Stimulated activated naive CD4-positive, alpha-beta T cell treated with Interleukin-2 at 50 U/mL for 16 hours (primary cell): ENCODE measurements around the gene ALK.

Source experiments
- DNase-seq: peaks from one replicate; lab custom pipeline; 2025; lab: John Stamatoyannopoulos, UW

Gene ALK

DNA sequence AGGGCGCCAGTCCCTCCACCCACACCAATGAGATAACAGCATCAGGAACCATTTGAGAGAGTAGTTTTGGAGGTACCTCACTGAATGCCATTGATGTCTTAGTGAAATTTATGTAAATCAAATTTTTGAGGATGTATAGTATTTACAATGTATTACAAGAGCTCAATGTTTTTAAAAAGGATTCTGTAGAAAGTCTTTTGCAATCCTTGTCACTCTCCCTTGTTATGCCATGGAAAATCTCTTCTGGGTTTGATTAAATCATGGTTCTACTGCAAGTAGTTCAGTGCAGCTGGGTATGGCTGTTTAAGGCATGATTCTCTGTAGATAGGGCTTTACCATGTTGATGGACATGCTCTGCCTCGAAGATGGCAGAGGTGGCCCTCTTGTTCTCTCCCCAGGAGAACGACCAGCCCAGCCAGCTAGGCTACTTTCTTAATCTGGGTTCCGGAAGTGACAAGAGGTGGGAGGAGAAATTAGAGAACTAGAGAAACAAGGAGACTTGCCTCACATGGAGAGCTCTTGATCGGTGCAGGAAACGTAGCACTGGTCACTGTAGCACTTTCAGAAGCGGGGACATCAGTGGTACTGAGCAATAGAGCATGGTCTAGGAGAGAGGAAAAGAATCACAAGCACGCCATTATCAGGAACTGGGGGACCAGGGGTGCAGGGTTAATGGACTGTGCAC is 603.4 kb downstream of the ALK start:
- no peak for DNase-seq

DNA sequence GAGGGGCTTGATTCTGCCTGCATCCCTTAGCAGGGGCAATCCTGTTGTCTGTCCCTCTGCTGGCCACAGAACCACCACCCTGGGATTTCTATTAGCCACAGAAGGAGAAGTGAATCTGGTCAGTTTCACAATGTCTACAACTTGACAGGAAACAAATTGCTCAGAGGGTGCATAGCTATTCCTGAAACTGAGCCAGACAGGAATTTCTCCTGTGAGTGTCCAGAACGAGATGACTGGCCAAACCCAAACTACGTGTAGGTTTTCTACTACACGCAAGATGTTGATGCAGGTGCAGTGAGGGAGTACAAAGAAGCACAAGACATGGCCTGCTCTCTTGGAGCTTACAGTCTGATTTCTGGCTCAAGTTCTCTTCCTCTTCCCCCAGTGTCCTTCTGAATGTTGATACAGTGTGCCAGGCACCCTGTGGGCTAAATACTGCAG is 604.3 kb downstream of the ALK start:
- DNase-seq, result no peak

- peak; percentile 46 for DNase-seq
Measured at GRCh38 chr2:29314816-29315571, 606.4 kb downstream of the ALK start.

- DNase-seq, result no peak
Measured at GRCh38 chr2:29311458-29311857, 609.9 kb downstream of the ALK start.

GRCh38 chr2:29310650-29311348 is 610.6 kb downstream of the ALK start:
- DNase-seq, result no peak

GRCh38 chr2:29309090-29310029 is 612.0 kb downstream of the ALK start:
- DNase-seq, result peak; percentile 5

DNA sequence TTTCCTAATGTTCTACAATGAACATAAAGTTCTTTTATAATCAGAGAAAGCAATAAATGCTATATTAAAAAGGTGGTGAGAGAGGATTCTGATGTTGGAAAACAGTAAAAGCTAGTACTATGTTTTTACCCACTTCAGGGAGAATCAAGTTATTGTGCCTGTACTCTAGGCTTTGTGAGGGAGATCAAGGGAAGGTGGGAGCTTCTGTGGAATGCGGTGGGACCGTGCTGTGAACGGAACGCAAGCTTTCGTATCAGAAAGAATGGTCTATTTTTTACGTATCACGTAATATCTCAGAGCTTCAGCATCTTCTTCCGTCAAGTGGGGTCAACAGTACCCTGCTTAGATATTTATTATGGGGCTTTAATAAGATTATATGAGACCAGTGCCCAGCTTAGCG is 613.0 kb downstream of the ALK start:
- DNase-seq, result no peak

- DNase-seq, result no peak
Measured at GRCh38 chr2:29307519-29307918, 613.9 kb downstream of the ALK start.

DNA sequence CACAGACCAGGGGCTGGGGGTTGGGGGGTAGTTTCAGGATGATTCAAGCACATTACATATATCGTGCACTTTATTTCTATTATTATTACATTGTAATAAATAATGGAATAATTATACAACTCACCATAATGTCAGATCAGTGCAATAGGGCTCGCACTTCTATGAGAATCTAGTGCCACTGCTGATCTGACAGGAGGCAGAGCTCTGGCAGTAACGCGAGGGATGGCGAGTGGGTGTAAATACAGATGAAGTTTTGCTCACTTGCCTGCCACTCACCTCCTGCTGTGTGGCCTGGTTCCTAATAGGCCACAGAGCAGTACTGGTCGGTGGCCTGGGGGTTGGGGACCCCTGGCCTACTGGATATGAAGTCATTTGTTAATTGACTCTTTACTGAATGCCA is 615.6 kb downstream of the ALK start:
- no peak for DNase-seq

DNA sequence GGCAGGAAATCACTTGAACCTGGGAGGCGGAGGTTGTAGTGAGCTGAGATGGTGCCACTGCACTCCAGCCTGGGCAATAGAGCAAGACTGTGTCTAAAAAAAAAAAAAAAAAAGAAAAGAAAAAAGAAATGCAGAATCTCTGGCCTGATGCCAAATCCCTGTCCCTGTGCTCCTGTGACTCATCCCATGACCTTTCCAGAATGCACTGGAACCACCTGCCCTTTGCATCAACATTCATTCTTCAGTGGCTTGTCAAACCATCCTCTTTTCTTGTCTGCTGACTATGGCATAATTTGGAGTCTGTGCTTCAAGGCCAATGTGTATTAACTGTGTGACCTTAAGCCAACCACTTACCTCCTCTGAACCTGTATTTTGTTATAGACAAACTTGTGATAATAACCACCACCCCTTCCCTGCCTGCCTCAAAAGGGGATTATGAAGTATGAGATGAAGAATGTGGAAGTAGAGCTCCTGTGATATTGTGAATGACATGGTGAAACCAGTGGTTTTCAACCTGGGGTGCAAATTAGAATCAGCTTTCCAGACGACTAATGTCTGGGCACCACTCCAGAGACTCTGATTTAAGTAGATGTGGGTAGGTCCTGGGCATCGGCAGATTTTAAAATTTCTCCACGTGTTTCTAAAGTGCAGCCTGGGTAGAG is 616.9 kb downstream of the ALK start:
- no peak for DNase-seq

GRCh38 chr2:29296585-29296984 is 624.8 kb downstream of the ALK start:
- no peak for DNase-seq

GRCh38 chr2:29295845-29296244 is 625.5 kb downstream of the ALK start:
- no peak for DNase-seq

- no peak for DNase-seq
Measured at GRCh38 chr2:29293830-29294438, 627.5 kb downstream of the ALK start.

DNA sequence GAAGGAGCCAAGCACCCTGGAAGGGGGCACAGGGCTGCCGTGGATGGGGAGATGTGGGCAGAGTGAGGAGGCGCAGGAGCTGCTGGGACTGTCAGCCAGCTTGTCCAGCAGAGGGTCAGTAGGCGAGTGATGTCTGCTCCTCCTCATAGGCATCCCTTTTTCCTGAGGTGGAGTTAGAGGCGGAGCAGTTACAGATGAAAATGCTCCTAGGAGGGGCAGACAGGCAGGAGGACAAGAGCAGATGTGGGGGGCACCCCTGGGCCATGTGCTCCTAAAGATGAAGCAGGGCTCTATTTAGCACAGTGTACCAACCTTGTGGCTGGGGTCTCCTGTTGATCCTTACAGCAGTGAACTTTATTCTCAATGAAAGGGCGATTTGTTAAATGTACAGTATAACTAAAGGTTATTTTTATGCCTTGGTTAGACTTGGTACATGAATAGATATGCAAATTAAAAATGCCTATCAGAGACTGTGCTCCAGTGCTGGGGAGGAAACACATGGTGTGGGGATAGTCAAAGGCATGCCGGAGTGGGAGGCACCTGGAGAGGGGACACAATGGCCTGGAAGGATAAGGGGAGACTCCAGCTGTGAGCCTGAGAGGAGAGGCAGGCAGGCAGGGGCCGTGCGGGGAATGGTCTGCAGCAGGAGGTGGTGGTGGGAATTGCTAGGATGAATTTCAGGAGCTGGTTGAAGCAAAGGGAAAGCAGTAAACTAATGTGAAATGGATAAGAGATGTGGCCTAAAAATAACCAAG is 630.9 kb downstream of the ALK start:
- no peak for DNase-seq

GRCh38 chr2:29284671-29285070 is 636.7 kb downstream of the ALK start:
- DNase-seq, result no peak

GRCh38 chr2:29281916-29282247 is 639.5 kb downstream of the ALK start:
- DNase-seq, result no peak

DNA sequence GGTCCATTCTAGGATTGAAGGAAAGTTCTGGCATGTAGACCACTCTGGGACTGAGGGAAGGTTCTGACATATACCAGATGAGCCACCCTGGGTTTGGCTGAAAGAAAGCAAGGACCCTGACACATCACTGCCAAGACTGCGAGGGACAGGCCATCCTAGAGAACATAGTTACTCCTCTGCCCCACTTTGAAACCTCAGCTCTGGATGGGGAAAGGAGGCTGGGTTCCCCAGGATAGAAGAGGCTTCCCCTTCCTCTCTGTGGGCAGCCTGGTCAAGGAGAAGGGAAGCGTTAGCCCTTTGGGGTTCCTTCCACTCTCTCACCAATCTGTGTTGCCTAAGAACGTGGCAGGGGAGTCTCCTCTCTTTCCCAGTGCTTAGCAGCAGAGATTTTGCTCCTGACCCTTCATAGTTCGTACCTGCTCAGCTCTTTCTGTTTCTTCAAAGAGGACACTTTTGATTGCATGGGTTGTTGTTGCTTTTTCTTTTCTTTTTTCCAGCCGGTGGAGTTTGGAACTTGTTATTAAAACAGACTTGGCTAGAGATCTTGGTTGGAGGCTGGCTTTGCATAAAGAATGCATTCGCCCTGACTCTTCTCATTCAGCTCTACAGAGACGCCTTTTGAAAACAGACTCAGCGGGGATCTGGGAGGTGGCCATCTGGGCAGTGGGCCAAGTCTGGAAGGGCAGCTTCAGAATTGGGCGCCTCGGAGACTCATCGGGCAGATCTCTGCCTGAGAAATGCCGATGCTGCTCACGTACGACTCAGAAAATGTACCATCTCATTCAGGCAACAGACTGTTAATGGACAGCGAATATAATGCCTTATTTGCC is 640.1 kb downstream of the ALK start:
- no peak for DNase-seq

GRCh38 chr2:29278966-29279365 is 642.4 kb downstream of the ALK start:
- no peak for DNase-seq

DNA sequence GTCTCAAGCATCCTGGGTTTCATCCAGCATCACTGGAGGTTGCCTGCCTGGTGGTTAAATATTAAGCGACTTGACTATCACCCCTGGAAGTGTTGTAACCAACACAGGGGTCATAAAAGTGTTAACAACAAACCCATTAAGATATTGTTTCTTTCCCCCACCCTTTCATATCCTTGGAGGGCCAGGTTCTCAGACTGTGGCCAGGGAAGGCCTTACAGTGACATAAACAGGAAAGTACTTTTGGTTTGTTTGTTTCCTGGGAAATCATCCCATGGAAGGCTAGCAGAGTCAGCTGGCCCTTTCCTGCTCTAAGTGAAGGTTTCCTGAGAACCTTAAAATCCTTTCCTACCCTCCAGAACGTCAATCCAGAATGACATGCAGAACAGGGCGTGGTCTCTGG is 645.2 kb downstream of the ALK start:
- no peak for DNase-seq
